Ovary (tissue), 3 donors: ENCODE results near the gene KLF16.

Source experiments
- CTCF ChIP-seq, 3 donors: fragments of 450-650 bp in 2 of 3; fragments of 200-600 bp in 1 of 3; IDR thresholded peaks; one replicate each; pipeline versions ENCODE4 v1.5.1 to v1.8.0; 2016 to 2022; ENCODE audit warnings: antibody characterized with exemption in 3 of 3, mild to moderate bottlenecking in 1 of 3
- POLR2A ChIP-seq: fragments of 450-650 bp; IDR thresholded peaks from one replicate; pipeline ENCODE4 v1.6.1; 2017; ENCODE audit warnings: antibody characterized with exemption, mild to moderate bottlenecking, moderate library complexity
- donor health status: DM: no; HTN: no; CAD: no.

- TF ChIP-seq CTCF (IDR thresholded peaks at IDR 0.05) (no peak), POLR2A (no peak)
Measured at GRCh38 chr19:1888385-1888784, 25.0 kb upstream of the KLF16 start.
